Activated T-cell treated with anti-CD3 and anti-CD28 coated beads for 48 hours (primary cell): Measurements from ENCODE around the gene SELENOM.
"Not testable (repeated sequence)": the region's sequence is repeated elsewhere in the genome, so short reads cannot be mapped to it uniquely, and the experiment has no call there.

ENCODE experiments used
- DNase-seq: peaks from one replicate; pipeline ENCODE4 v3.0.0-alpha.2; 2020; ENCODE audit warnings: low read depth

SELENOM gene

GRCh38 chr22:31090217-31091085 is 16.9 kb downstream of the SELENOM start:
- DNase-seq, result no peak

GRCh38 chr22:31089160-31090100 is 17.9 kb downstream of the SELENOM start:
- no peak for DNase-seq

DNA sequence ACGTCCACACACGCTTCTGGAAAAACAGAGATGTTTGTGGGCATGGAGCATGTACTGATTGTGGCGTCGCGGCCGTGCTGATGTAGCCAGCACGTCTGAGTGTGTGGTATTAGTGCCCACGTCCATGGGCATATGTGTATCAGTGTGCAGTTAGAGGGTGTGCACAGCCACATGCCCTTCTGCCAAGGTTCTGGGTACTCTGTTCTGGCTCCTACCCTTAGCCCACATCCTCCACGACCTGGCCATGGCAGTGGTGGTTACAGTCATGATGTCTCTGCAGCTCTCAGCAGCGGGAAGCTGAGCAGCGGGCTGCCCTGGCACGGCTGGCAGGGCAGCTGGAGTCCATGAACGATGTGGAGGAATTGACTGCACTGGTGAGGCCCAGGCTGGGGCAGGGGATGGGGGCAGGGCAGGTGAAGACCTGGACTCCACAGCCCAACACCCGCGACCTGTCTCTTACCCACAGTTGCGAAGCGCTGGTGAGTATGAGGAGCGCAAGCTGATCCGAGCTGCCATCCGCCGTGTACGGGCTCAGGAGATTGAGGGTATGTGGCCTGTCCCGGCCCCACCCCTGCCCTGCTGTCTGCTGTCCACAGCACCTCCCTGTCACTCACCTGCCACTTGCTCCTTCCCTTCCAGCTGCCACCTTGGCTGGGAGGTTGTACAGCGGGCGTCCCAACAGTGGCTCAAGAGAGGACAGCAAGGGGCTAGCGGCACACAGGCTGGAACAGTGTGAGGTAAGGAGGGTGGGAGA is 19.0 kb downstream of the SELENOM start:
- DNase-seq, result no peak

- no peak for DNase-seq
Measured at GRCh38 chr22:31087744-31088215, 19.6 kb downstream of the SELENOM start.

- DNase-seq, result no peak
Measured at GRCh38 chr22:31086703-31087330, 20.6 kb downstream of the SELENOM start.

DNA sequence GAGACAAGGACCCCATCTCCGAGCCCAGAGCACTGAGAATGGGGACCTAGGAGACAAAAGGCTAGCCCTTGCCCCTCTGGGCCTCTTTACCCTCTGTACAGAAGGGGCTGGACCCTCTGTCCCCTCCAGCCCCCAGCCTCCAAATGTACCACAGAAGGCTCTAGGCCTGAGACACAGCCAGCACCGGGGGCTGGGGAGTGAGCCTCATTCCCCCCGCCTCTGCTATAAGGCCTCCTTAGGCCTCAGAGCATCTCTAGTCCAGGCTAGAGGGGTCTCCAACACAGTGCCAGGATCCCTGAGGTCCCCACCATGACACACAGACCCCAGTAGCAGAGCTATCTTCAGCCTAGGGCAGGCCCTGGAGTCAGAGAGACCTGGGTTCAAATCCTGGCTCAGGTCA is 21.4 kb downstream of the SELENOM start:
- no peak for DNase-seq

GRCh38 chr22:31085493-31085824 is 21.9 kb downstream of the SELENOM start:
- no peak for DNase-seq

- peak; percentile 89 for DNase-seq
Measured at GRCh38 chr22:31084811-31085492, 22.4 kb downstream of the SELENOM start.

GRCh38 chr22:31083923-31084810 is 23.2 kb downstream of the SELENOM start:
- no peak for DNase-seq

- no peak for DNase-seq
Measured at GRCh38 chr22:31083377-31083768, 24.0 kb downstream of the SELENOM start.

DNA sequence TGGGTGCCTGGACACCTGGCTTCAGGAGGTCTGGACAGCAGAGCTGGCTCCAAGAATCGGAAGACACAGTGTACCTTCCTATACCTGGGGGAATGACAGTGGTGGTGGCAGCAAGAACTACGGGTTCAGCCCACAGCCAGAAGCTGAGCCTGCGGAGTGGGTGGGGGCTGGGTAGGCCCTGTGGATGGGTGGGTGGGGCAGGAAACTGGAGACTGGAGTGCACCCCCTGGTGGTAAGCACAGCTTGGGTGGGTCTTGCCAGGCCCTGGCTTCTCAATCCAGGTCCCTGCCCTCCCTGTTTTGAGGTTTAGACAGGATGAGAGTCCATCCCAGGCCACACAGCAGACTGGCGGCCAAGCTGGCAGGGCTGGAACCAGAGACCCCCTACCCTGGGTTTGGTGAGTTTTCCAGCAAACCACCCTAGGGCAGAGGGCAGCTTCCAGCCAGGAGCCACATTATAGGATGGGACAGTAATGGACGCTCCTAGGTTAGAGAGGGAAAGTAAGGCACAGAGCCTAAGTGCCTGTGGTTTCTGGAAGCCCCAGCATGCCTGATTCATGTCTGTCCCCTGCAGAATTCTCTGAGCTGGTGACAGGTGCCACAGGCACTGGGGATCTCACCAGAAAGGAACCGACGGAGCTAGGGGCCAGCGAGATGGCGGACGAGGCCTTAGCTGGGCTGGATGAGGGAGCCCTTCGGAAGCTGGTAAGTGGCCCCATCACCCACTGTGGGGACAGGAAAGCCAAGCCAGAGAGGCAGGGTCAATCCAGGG is 24.6 kb downstream of the SELENOM start:
- DNase-seq, result peak; percentile 69

GRCh38 chr22:31081963-31082605 is 25.3 kb downstream of the SELENOM start:
- DNase-seq, result no peak

DNA sequence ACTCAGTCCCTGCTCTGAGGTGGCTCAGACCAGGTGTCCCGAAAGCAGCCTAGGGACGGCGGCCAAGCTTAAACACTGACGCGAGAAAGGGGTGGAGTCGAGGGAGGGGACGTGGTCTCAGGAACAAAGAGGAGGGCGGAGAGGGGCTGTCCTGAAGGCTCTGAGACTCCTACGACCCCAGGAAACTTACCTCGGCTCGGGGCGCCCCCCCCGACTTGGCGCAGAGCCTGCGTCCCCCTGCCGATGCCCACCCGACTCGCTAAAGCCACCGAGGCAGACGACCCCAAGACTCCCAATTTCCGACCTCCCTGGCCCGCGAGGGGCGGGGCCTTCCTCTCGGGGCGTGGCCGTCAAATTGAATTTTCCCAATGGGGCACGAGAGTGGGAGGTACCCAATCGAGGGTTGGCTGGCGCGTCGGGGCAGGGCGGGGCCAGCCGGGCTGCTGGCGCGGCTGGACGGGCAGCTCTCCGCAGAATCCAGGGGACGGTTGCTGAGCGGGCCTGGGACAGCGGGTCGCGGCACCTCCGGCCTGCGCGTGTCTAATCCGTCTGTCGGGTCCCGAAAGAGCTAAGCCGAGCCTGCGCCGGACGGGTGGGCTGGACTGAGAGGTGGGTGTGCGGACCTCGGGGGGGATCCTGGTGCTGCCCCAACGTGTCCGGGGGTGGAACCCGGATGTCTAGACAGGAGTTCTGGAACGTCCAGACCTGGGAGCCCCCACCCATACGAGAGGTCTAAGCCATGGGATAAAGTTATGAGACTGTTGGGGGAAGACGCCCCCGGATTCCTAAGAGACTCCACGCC is 26.3 kb downstream of the SELENOM start, which contains the start of gene SMTN:
Gene SMTN, plus strand, starts transcription at position 471 of the 802 bp plus-strand sequence. CDS start 1,941 bp downstream, outside the sequence.
- DNase-seq, result peak; percentile 89

GRCh38 chr22:31080164-31080847 is 27.1 kb downstream of the SELENOM start:
- DNase-seq, result no peak

- no peak for DNase-seq
Measured at GRCh38 chr22:31079095-31079642, 28.2 kb downstream of the SELENOM start.

DNA sequence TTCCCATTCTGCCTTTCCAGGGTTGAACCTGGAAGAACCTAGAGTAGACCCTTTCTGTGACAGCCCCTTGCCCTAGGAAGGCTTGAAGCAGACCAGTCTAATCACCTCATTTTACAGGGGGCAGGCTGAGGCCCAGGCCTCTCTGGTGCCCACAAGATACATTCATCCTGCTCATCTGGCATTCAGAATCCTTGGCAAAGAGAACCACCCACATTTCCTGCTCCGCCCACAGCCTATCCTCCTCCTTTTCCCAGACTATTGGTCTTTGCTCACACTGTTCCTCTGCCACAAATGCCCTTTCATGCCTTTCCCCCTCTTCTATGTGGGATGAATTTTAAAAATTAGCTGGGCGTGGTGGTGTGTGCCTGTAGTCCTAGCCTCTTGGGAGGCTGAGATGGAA is 29.0 kb downstream of the SELENOM start:
- not testable (repeated sequence) for DNase-seq

DNA sequence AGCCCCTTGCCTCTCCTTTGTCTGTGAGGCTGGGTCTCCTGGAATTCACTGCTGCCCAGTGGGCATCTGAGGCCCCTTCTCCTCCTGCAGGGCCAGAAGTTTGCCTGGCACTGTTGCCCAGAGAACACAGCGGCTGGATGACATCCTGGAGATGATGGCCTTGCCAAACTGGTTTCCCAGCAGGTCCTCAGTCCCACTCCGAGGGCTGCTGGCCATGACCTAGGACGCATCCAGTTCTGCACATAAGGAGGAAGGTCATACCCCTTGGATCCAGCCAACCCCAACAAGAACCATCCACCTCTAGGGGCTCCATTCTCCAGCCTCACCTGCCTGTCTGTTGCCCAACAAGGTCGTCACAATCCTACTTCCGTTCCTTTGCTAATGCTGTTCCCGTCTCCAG is 29.7 kb downstream of the SELENOM start:
- DNase-seq, result no peak
